Panc1 (cell line): Measurements from ENCODE around the gene METTL9. TPM values are rescaled to one million over a fixed set of nuclear protein-coding genes. Genes with fewer than 3 reads are reported as not detected.

ENCODE experiments used
- ATAC-seq: fragments of 200-7000 bp; cut with Tn5 transposase; 2 replicates; pipeline ENCODE4 v1.9.1; 2020; ENCODE audit warnings: mild to moderate bottlenecking, moderate library complexity
- BruUV-seq: library from RNA; stranded (reverse); fragments of 400-500 nt; replicated peaks from 2 replicates; lab custom pipeline; 2021; lab: Mats Ljungman, UMichigan
- CTCF ChIA-PET: fragments of 300-600 bp; sonication (Branson Sonifier 250); formaldehyde crosslinking; loops from one replicate; lab custom pipeline; 2022; ENCODE audit warnings: antibody characterized with exemption; lab: Charles Lee
- POLR2A ChIA-PET: fragments of 300-600 bp; sonication (Branson Sonifier 250); formaldehyde crosslinking; loops from one replicate; lab custom pipeline; 2022; ENCODE audit warnings: antibody characterized with exemption; lab: Charles Lee
- DNase-seq: peaks from one replicate; pipeline ENCODE4 v3.0.0-alpha.2; 2010; ENCODE audit warnings: low read depth, low spot score
- H3K27ac ChIP-seq: 2 replicates; pipeline ENCODE4 v1.5.1; 2011; ENCODE audit warnings: mild to moderate bottlenecking, low read length, inconsistent platforms
- H3K27me3 ChIP-seq: fragments of 200-500 bp; sonication (Bioruptor generic); 2 replicates; pipeline ENCODE4 v1.6.0; 2014; ENCODE audit warnings: low read length, inconsistent platforms; ENCODE audit not compliant: control insufficient read depth, insufficient read depth
- H3K36me3 ChIP-seq: fragments of 200-500 bp; sonication (Bioruptor generic); 2 replicates; pipeline ENCODE4 v1.5.1; 2014; ENCODE audit warnings: inconsistent platforms, mild to moderate bottlenecking, low read length, moderate library complexity; ENCODE audit not compliant: control insufficient read depth, insufficient read depth
- H3K4me1 ChIP-seq: 2 replicates; pipeline ENCODE4 v1.5.1; 2011; ENCODE audit warnings: inconsistent platforms, mild to moderate bottlenecking, low read length, moderate library complexity; ENCODE audit not compliant: control insufficient read depth, insufficient read depth
- H3K4me3 ChIP-seq, 2 experiments: 2 replicates each; pipeline ENCODE4 v1.5.1; 2011 to 2012; ENCODE audit warnings: low read depth in 2 of 2, low read length in 2 of 2, mild to moderate bottlenecking in 2 of 2, inconsistent platforms in 1 of 2, moderate library complexity in 1 of 2
- H3K9me3 ChIP-seq: fragments of 200-500 bp; sonication (Bioruptor generic); 2 replicates; pipeline ENCODE4 v1.5.1; 2014; ENCODE audit warnings: low read depth, mild to moderate bottlenecking, inconsistent platforms, low read length, moderate library complexity; ENCODE audit not compliant: control insufficient read depth, insufficient read depth
- POLR2AphosphoS5 ChIP-seq: IDR thresholded peaks from 2 replicates; pipeline ENCODE4 v1.6.1; 2012; ENCODE audit warnings: mild to moderate bottlenecking, low read depth, low read length, moderate library complexity
- SIN3A ChIP-seq: IDR thresholded peaks from 2 replicates; pipeline ENCODE4 v1.6.1; 2012; ENCODE audit warnings: low read depth, mild to moderate bottlenecking, low read length, moderate library complexity, borderline replicate concordance; ENCODE audit not compliant: insufficient read depth
- TCF7L2 ChIP-seq: IDR thresholded peaks from 2 replicates; pipeline ENCODE4 v1.6.1; 2011; ENCODE audit warnings: mild to moderate bottlenecking, low read depth, low read length, inconsistent platforms
- in situ Hi-C: cut with HindIII; loops from 2 replicates; pipeline ENCODE4 v1.10.0; 2016; ENCODE audit warnings: low sequenced_read_pairs, low pct_unique_long_range_greater_than_20kb
- intact Hi-C: fragments of 100-400 bp; cut with micrococcal nuclease; formaldehyde crosslinking; loops from one replicate; pipeline ENCODE4 v1.10.0; 2022; ENCODE audit not compliant: unreplicated experiment
- total RNA-seq: library from RNA; stranded (reverse); gene quantifications from one replicate; pipeline ENCODE4 v1.2.1, GENCODE V29; 2021; ENCODE audit not compliant: unreplicated experiment
- TF ChIP-seq, protein P1 (sequence below): fragments of 450-650 bp; IDR thresholded peaks from 2 replicates; pipeline ENCODE4 v1.5.1; 2017; ENCODE audit warnings: mild to moderate bottlenecking
- TF ChIP-seq, protein P2 (sequence below), 2 experiments: IDR thresholded peaks; 2 replicates each; pipeline ENCODE4 v1.6.1; 2011 to 2012; ENCODE audit warnings: low read depth in 2 of 2, control low read depth in 1 of 2, low read length in 1 of 2, mild to moderate bottlenecking in 1 of 2, moderate library complexity in 1 of 2; ENCODE audit not compliant: insufficient read depth in 1 of 2

Gene METTL9
- total RNA-seq, 1 experiment from 2014 or later = 86.1 TPM

DNA sequence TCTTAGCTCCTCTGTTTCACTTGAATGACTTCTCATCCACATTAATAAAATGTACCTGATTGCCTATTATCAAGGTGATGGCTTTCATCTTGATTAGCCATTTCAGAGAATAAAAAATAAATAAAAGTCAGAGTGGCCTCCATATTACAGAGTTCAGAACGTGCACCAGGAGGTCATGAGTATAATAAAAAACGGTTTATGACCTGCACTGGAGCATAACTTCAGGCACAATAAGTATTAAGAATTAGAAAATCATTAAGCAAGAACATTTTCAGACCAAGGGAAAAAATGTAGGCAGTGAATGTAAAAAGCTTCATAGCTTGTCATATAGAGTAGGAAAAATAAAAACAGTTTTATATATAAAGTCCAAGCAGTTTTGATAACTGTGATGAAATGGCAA lies 11.4 kb downstream of the METTL9 start:
- TF ChIP-seq SIN3A = no peak
- TF ChIP-seq, protein P1, sequence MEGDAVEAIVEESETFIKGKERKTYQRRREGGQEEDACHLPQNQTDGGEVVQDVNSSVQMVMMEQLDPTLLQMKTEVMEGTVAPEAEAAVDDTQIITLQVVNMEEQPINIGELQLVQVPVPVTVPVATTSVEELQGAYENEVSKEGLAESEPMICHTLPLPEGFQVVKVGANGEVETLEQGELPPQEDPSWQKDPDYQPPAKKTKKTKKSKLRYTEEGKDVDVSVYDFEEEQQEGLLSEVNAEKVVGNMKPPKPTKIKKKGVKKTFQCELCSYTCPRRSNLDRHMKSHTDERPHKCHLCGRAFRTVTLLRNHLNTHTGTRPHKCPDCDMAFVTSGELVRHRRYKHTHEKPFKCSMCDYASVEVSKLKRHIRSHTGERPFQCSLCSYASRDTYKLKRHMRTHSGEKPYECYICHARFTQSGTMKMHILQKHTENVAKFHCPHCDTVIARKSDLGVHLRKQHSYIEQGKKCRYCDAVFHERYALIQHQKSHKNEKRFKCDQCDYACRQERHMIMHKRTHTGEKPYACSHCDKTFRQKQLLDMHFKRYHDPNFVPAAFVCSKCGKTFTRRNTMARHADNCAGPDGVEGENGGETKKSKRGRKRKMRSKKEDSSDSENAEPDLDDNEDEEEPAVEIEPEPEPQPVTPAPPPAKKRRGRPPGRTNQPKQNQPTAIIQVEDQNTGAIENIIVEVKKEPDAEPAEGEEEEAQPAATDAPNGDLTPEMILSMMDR = no peak
- no peak for TF ChIP-seq POLR2AphosphoS5
- Histone ChIP-seq H3K27me3 (no peaks in the 10 kb centered on the region), H3K4me1 (peaks cover 11% of the 10 kb centered on the region; the same call in 1 of the 2 replicates), H3K36me3 (no peaks in the 10 kb centered on the region), H3K27ac (no peak overlapping the region), H3K4me3 (no peak overlapping the region), H3K9me3 (no peaks in the 10 kb centered on the region)
- in situ Hi-C loops = no loop called here
- intact Hi-C loops = no loop called here
- POLR2A ChIA-PET = no interaction called here
- CTCF ChIA-PET = no interaction called here
- ATAC-seq = no peak
- BruUV-seq = no TSS peak
- DNase-seq = no peak

DNA sequence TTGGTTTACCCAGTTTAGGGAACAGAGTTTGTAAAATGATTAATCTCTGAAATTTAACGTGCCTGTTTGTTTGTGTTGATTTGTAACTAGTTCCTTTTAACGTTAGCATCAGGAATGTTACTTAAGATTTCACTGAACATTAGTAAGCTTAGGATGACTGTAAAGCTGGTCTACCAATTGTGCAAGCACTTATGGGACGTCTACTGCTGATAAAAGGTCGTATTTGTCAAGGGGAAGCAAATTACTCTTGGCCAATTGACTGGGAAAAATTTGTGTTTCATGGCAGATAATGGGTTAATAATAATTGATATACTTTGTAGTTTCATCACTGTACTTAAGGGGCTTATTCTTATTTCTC lies 11.8 kb downstream of the METTL9 start:
- DNase-seq = no peak
- no peak for TF ChIP-seq TCF7L2
- TF ChIP-seq POLR2AphosphoS5 = no peak
- TF ChIP-seq SIN3A = no peak
- TF ChIP-seq, protein P2, sequence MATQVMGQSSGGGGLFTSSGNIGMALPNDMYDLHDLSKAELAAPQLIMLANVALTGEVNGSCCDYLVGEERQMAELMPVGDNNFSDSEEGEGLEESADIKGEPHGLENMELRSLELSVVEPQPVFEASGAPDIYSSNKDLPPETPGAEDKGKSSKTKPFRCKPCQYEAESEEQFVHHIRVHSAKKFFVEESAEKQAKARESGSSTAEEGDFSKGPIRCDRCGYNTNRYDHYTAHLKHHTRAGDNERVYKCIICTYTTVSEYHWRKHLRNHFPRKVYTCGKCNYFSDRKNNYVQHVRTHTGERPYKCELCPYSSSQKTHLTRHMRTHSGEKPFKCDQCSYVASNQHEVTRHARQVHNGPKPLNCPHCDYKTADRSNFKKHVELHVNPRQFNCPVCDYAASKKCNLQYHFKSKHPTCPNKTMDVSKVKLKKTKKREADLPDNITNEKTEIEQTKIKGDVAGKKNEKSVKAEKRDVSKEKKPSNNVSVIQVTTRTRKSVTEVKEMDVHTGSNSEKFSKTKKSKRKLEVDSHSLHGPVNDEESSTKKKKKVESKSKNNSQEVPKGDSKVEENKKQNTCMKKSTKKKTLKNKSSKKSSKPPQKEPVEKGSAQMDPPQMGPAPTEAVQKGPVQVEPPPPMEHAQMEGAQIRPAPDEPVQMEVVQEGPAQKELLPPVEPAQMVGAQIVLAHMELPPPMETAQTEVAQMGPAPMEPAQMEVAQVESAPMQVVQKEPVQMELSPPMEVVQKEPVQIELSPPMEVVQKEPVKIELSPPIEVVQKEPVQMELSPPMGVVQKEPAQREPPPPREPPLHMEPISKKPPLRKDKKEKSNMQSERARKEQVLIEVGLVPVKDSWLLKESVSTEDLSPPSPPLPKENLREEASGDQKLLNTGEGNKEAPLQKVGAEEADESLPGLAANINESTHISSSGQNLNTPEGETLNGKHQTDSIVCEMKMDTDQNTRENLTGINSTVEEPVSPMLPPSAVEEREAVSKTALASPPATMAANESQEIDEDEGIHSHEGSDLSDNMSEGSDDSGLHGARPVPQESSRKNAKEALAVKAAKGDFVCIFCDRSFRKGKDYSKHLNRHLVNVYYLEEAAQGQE (IDR thresholded peaks at IDR 0.05; ENCODE audit: insufficient read depth in 1 of 2, low read depth in 2 of 2, low read length in 1 of 2) = no peak
- TF ChIP-seq, protein P1 = no peak
- Histone ChIP-seq H3K4me3 (no peak overlapping the region), H3K36me3 (no peaks in the 10 kb centered on the region), H3K9me3 (no peaks in the 10 kb centered on the region), H3K4me1 (peaks cover 11% of the 10 kb centered on the region; the same call in 1 of the 2 replicates), H3K27ac (no peak overlapping the region), H3K27me3 (no peaks in the 10 kb centered on the region)
- in situ Hi-C loops (no loop called here), intact Hi-C loops (no loop called here)
- ATAC-seq = no peak
- no TSS peak for BruUV-seq
- POLR2A ChIA-PET = no interaction called here
- CTCF ChIA-PET = no interaction called here
